Lower lobe of right lung (tissue), 2 donors: ENCODE measurements around the gene RPLP2. TPM values are rescaled to one million over a fixed set of nuclear protein-coding genes. Genes with fewer than 3 reads are reported as not detected.

Experiments
- ATAC-seq, 2 donors: fragments of 200-7000 bp; cut with Tn5 transposase; one replicate each; pipeline ENCODE4 v1.9.1; 2020 to 2022; ENCODE audit warnings: mild to moderate bottlenecking in 2 of 2, moderate library complexity in 2 of 2
- DNase-seq: peaks from one replicate; pipeline ENCODE4 v3.0.0-alpha.2; 2020
- H3K27ac ChIP-seq: fragments of 200-600 bp; one replicate; pipeline ENCODE4 v1.8.0; 2022
- H3K27me3 ChIP-seq: fragments of 200-600 bp; one replicate; pipeline ENCODE4 v1.8.0; 2022; ENCODE audit warnings: low read depth
- H3K36me3 ChIP-seq: fragments of 200-600 bp; one replicate; pipeline ENCODE4 v1.8.0; 2022; ENCODE audit warnings: mild to moderate bottlenecking
- H3K4me1 ChIP-seq: fragments of 200-600 bp; one replicate; pipeline ENCODE4 v1.8.0; 2022
- H3K4me3 ChIP-seq: fragments of 200-600 bp; one replicate; pipeline ENCODE4 v1.8.0; 2022; ENCODE audit warnings: mild to moderate bottlenecking
- H3K9me3 ChIP-seq: fragments of 200-600 bp; one replicate; pipeline ENCODE4 v1.8.0; 2022
- CTCF ChIP-seq: fragments of 200-600 bp; IDR thresholded peaks from one replicate; pipeline ENCODE4 v1.8.0; 2022; ENCODE audit warnings: antibody characterized with exemption, mild to moderate bottlenecking
- intact Hi-C: fragments of 100-400 bp; cut with DNase I; formaldehyde crosslinking; loops from one replicate; pipeline ENCODE4 v1.11.0; 2022
- total RNA-seq: library from RNA; stranded (reverse); fragmentation: NEBNext Ultra II Directional; extraction: Animal tissue kit (Norgen Biotek cat#: 25700); gene quantifications from one replicate; pipeline ENCODE4 v1.2.1, GENCODE V29; 2021
- donor health status: DM: no; HTN: yes; CAD: no; lungs with severe emphysema.

Gene RPLP2
- total RNA-seq, 1 donor from 2014 or later: 1,518 TPM

- intact Hi-C loops: no loop called here
- Histone ChIP-seq H3K4me1 (peaks cover 20% of the 10 kb centered on the region), H3K4me3 (no peak overlapping the region), H3K27ac (no peak overlapping the region), H3K36me3 (peaks cover 44% of the 10 kb centered on the region), H3K27me3 (no peaks in the 10 kb centered on the region), H3K9me3 (no peaks in the 10 kb centered on the region)
- DNase-seq: peak; percentile 44
- TF ChIP-seq CTCF: no peak
- ATAC-seq: no peak
These were observed 37.1 kb upstream of the RPLP2 start for GRCh38 chr11:772429-773390.

- Histone ChIP-seq H3K4me3 (no peak overlapping the region), H3K9me3 (no peaks in the 10 kb centered on the region), H3K27me3 (no peaks in the 10 kb centered on the region), H3K27ac (no peak overlapping the region), H3K4me1 (peaks cover 26% of the 10 kb centered on the region), H3K36me3 (peaks cover 44% of the 10 kb centered on the region)
- ATAC-seq (no peak), DNase-seq (no peak)
- TF ChIP-seq CTCF: no peak
- intact Hi-C loops: no loop called here
These were observed 36.3 kb upstream of the RPLP2 start for GRCh38 chr11:773425-773824.

GRCh38 chr11:773830-774229 is 35.9 kb upstream of the RPLP2 start:
- intact Hi-C loops: no loop called here
- DNase-seq (peak; percentile 39), ATAC-seq (no peak)
- H3K9me3 ChIP-seq: no peaks in the 10 kb centered on the region
- H3K4me3 ChIP-seq: no peak overlapping the region
- H3K27me3 ChIP-seq: no peaks in the 10 kb centered on the region
- H3K4me1 ChIP-seq: peaks cover 30% of the 10 kb centered on the region
- H3K36me3 ChIP-seq: peaks cover 44% of the 10 kb centered on the region
- no peak for TF ChIP-seq CTCF
- no peak overlapping the region for H3K27ac ChIP-seq

- TF ChIP-seq CTCF: no peak
- ATAC-seq (no peak), DNase-seq (peak; percentile 41)
- Histone ChIP-seq H3K4me1 (peaks cover 30% of the 10 kb centered on the region), H3K4me3 (no peak overlapping the region), H3K27me3 (no peaks in the 10 kb centered on the region), H3K9me3 (no peaks in the 10 kb centered on the region), H3K36me3 (peaks cover 42% of the 10 kb centered on the region), H3K27ac (no peak overlapping the region)
- intact Hi-C loops: no loop called here
These were observed 34.7 kb upstream of the RPLP2 start for GRCh38 chr11:774873-775592.

GRCh38 chr11:776263-776560 is 33.6 kb upstream of the RPLP2 start:
- intact Hi-C loops: no loop called here
- no peak overlapping the region for H3K27ac ChIP-seq

More at GRCh38 chr11:776263-776560, 33.6 kb upstream of the RPLP2 start:
- Histone ChIP-seq H3K4me3 (peak overlapping the region; percentile 79), H3K27me3 (no peaks in the 10 kb centered on the region), H3K9me3 (no peaks in the 10 kb centered on the region), H3K36me3 (peaks cover 30% of the 10 kb centered on the region), H3K4me1 (peaks cover 30% of the 10 kb centered on the region)
- TF ChIP-seq CTCF: no peak
- DNase-seq (no peak), ATAC-seq (no peak)
